LNCAP (cell line): ENCODE data around the gene VPS18.

Experiments
- CTCF ChIP-seq: fragments of 450-650 bp; IDR thresholded peaks from 2 replicates; pipeline ENCODE4 v1.5.1; 2017; ENCODE audit warnings: mild to moderate bottlenecking

The VPS18 gene

GRCh38 chr15:40941068-40941527 lies 46.8 kb downstream of the VPS18 start:
- TF ChIP-seq CTCF, result no peak

GRCh38 chr15:40941528-40942336 lies 47.5 kb downstream of the VPS18 start:
- peak; percentile 95 for TF ChIP-seq CTCF

- no peak for TF ChIP-seq CTCF
Observed at GRCh38 chr15:40942337-40942854, 48.1 kb downstream of the VPS18 start.

GRCh38 chr15:40942878-40943277 lies 48.6 kb downstream of the VPS18 start:
- no peak for TF ChIP-seq CTCF

GRCh38 chr15:40943764-40944365 lies 49.6 kb downstream of the VPS18 start:
- TF ChIP-seq CTCF, result no peak

GRCh38 chr15:40944510-40945296 lies 50.5 kb downstream of the VPS18 start:
- TF ChIP-seq CTCF, result no peak

GRCh38 chr15:40948706-40949473 lies 54.6 kb downstream of the VPS18 start:
- TF ChIP-seq CTCF, result no peak
